SK-N-SH treated with all-trans-retinoic acid at 6 μM for 48 hours (cell line): ENCODE data around the gene ELF3.

Experiments used
- ATAC-seq: fragments of 200-7000 bp; cut with Tn5 transposase; 3 replicates; pipeline ENCODE4 v1.9.1; 2020; ENCODE audit warnings: mild to moderate bottlenecking, moderate library complexity
- ARNTL ChIP-seq: fragments of 450-650 bp; formaldehyde crosslinking; IDR thresholded peaks from 2 replicates; pipeline ENCODE4 v1.5.0; 2020; ENCODE audit warnings: low read depth, mild to moderate bottlenecking, moderate library complexity, borderline replicate concordance
- BACH2 ChIP-seq: fragments of 250-450 bp; sonication (Bioruptor Pico); IDR thresholded peaks from 2 replicates; pipeline ENCODE4 v1.9.0; 2021; ENCODE audit warnings: mild to moderate bottlenecking, borderline replicate concordance
- CREB5 ChIP-seq: fragments of 250-450 bp; sonication (Bioruptor Pico); IDR thresholded peaks from 2 replicates; pipeline ENCODE4 v1.5.1; 2020; ENCODE audit warnings: low read depth, mild to moderate bottlenecking, moderate library complexity
- CSDC2 ChIP-seq: fragments of 250-450 bp; sonication (Bioruptor Pico); IDR thresholded peaks from 2 replicates; pipeline ENCODE4 v1.5.0; 2020; ENCODE audit warnings: mild to moderate bottlenecking, moderate library complexity
- CSRNP3 ChIP-seq: fragments of 250-450 bp; sonication (Bioruptor Pico); IDR thresholded peaks from 2 replicates; pipeline ENCODE4 v1.5.1; 2021; ENCODE audit warnings: mild to moderate bottlenecking, moderate library complexity
- GLIS3 ChIP-seq: fragments of 250-450 bp; sonication (Bioruptor Pico); IDR thresholded peaks from 2 replicates; pipeline ENCODE4 v1.5.0; 2020; ENCODE audit warnings: mild to moderate bottlenecking, moderate library complexity
- ISL1 ChIP-seq: fragments of 250-450 bp; sonication (Bioruptor Pico); IDR thresholded peaks from 2 replicates; pipeline ENCODE4 v2.1.2; 2022; ENCODE audit warnings: mild to moderate bottlenecking, moderate library complexity
- OSR1 ChIP-seq: fragments of 250-450 bp; sonication (Bioruptor Pico); IDR thresholded peaks from 2 replicates; pipeline ENCODE4 v1.8.0; 2022; ENCODE audit warnings: moderate library complexity, mild to moderate bottlenecking, inconsistent platforms
- PATZ1 ChIP-seq: fragments of 250-450 bp; sonication (Bioruptor Pico); IDR thresholded peaks from 2 replicates; pipeline ENCODE4 v1.8.0; 2020; ENCODE audit warnings: mild to moderate bottlenecking, moderate library complexity, borderline replicate concordance
- POU6F1 ChIP-seq: fragments of 250-450 bp; sonication (Bioruptor Pico); IDR thresholded peaks from 2 replicates; pipeline ENCODE4 v1.8.0; 2021; ENCODE audit warnings: low read depth, mild to moderate bottlenecking, moderate library complexity, borderline replicate concordance
- PPARA ChIP-seq: fragments of 250-450 bp; sonication (Bioruptor Pico); IDR thresholded peaks from 2 replicates; pipeline ENCODE4 v1.5.0; 2020; ENCODE audit warnings: mild to moderate bottlenecking, borderline replicate concordance
- RARB ChIP-seq: fragments of 250-450 bp; sonication (Bioruptor Pico); IDR thresholded peaks from 2 replicates; pipeline ENCODE4 v1.8.0; 2021; ENCODE audit warnings: mild to moderate bottlenecking, moderate library complexity
- SNAI2 ChIP-seq: fragments of 250-450 bp; sonication (Bioruptor Pico); IDR thresholded peaks from 2 replicates; pipeline ENCODE4 v1.5.0; 2020; ENCODE audit warnings: mild to moderate bottlenecking, moderate library complexity
- TCF4 ChIP-seq: fragments of 250-450 bp; sonication (Bioruptor Pico); IDR thresholded peaks from 2 replicates; pipeline ENCODE4 v1.8.0; 2021; ENCODE audit warnings: mild to moderate bottlenecking, moderate library complexity, borderline replicate concordance
- TOX ChIP-seq: fragments of 250-450 bp; sonication (Bioruptor Pico); IDR thresholded peaks from 2 replicates; pipeline ENCODE4 v1.8.0; 2021; ENCODE audit warnings: mild to moderate bottlenecking, moderate library complexity, borderline replicate concordance
- TSHZ2 ChIP-seq: fragments of 250-450 bp; sonication (Bioruptor Pico); IDR thresholded peaks from 2 replicates; pipeline ENCODE4 v1.5.0; 2020; ENCODE audit warnings: mild to moderate bottlenecking, moderate library complexity
- ZC3H10 ChIP-seq: fragments of 250-450 bp; sonication (Bioruptor Pico); IDR thresholded peaks from 2 replicates; pipeline ENCODE4 v1.5.1; 2021; ENCODE audit warnings: mild to moderate bottlenecking, moderate library complexity
- ZNF565 ChIP-seq: fragments of 450-650 bp; formaldehyde crosslinking; conservative IDR thresholded peaks from 2 replicates; pipeline ENCODE4 v1.5.0; 2020; ENCODE audit warnings: low read depth, mild to moderate bottlenecking, moderate library complexity
- ZNF70 ChIP-seq: fragments of 450-650 bp; formaldehyde crosslinking; IDR thresholded peaks from 2 replicates; pipeline ENCODE4 v1.5.0; 2020; ENCODE audit warnings: mild to moderate bottlenecking, moderate library complexity
- ZNF8 ChIP-seq: fragments of 450-650 bp; formaldehyde crosslinking; IDR thresholded peaks from 2 replicates; pipeline ENCODE4 v1.5.0; 2020; ENCODE audit warnings: mild to moderate bottlenecking, moderate library complexity

ELF3 gene

GRCh38 chr1:202004711-202005110 lies 5.7 kb upstream of the ELF3 start:
- TF ChIP-seq ZC3H10 (CRISPR knock-in tag): no peak
- no peak for TF ChIP-seq CSDC2 (CRISPR knock-in tag)
- no peak for TF ChIP-seq ARNTL (CRISPR knock-in tag)
- TF ChIP-seq ZNF70: no peak
- TF ChIP-seq PPARA (CRISPR knock-in tag): no peak
- no peak for TF ChIP-seq TOX (CRISPR knock-in tag)
- no peak for TF ChIP-seq RARB (CRISPR knock-in tag)
- TF ChIP-seq OSR1 (CRISPR knock-in tag): no peak
- no peak for TF ChIP-seq PATZ1 (CRISPR knock-in tag)

GRCh38 chr1:202005958-202006357 lies 4.4 kb upstream of the ELF3 start:
- ATAC-seq: 0 out of 3 replicates have a peak, but pooled peaks have one; percentile 11
- no peak for TF ChIP-seq CSRNP3 (CRISPR knock-in tag)
- TF ChIP-seq CSDC2 (CRISPR knock-in tag): no peak
- no peak for TF ChIP-seq OSR1 (CRISPR knock-in tag)
- TF ChIP-seq PATZ1 (CRISPR knock-in tag): no peak
- TF ChIP-seq ZNF8: no peak
- no peak for TF ChIP-seq POU6F1
- TF ChIP-seq TCF4 (CRISPR knock-in tag): no peak

More at GRCh38 chr1:202004711-202005110, 5.7 kb upstream of the ELF3 start:
- ATAC-seq: no peak

GRCh38 chr1:202007304-202007703 lies 3.1 kb upstream of the ELF3 start:
- TF ChIP-seq RARB (CRISPR knock-in tag) (no peak), GLIS3 (CRISPR knock-in tag) (no peak), OSR1 (CRISPR knock-in tag) (no peak), SNAI2 (no peak), ZC3H10 (CRISPR knock-in tag) (no peak), PATZ1 (CRISPR knock-in tag) (no peak), BACH2 (no peak), ZNF565 (CRISPR knock-in tag) (no peak), CSRNP3 (CRISPR knock-in tag) (no peak), CREB5 (no peak), TSHZ2 (no peak), TOX (CRISPR knock-in tag) (no peak), PPARA (CRISPR knock-in tag) (no peak), ISL1 (no peak), ZNF8 (no peak), ZNF70 (no peak), TCF4 (CRISPR knock-in tag) (no peak)
- no peak for ATAC-seq
